SK-N-SH treated with all-trans-retinoic acid at 6 μM for 48 hours (cell line): ENCODE measurements around the gene SUPT4H1.

ENCODE experiments used
- CSDC2 ChIP-seq: fragments of 250-450 bp; sonication (Bioruptor Pico); IDR thresholded peaks from 2 replicates; pipeline ENCODE4 v1.5.0; 2020; ENCODE audit warnings: mild to moderate bottlenecking, moderate library complexity
- ESRRG ChIP-seq: fragments of 250-450 bp; sonication (Bioruptor Pico); IDR thresholded peaks from 2 replicates; pipeline ENCODE4 v1.6.1; 2021; ENCODE audit warnings: mild to moderate bottlenecking
- RARB ChIP-seq: fragments of 250-450 bp; sonication (Bioruptor Pico); IDR thresholded peaks from 2 replicates; pipeline ENCODE4 v1.8.0; 2021; ENCODE audit warnings: mild to moderate bottlenecking, moderate library complexity
- TOX ChIP-seq: fragments of 250-450 bp; sonication (Bioruptor Pico); IDR thresholded peaks from 2 replicates; pipeline ENCODE4 v1.8.0; 2021; ENCODE audit warnings: mild to moderate bottlenecking, moderate library complexity, borderline replicate concordance
- ZNF8 ChIP-seq: fragments of 450-650 bp; formaldehyde crosslinking; IDR thresholded peaks from 2 replicates; pipeline ENCODE4 v1.5.0; 2020; ENCODE audit warnings: mild to moderate bottlenecking, moderate library complexity
- TF ChIP-seq, protein P1 (sequence below): fragments of 250-450 bp; sonication (Bioruptor Pico); IDR thresholded peaks from 2 replicates; pipeline ENCODE4 v1.5.1; 2021; ENCODE audit warnings: mild to moderate bottlenecking, moderate library complexity

DNA sequence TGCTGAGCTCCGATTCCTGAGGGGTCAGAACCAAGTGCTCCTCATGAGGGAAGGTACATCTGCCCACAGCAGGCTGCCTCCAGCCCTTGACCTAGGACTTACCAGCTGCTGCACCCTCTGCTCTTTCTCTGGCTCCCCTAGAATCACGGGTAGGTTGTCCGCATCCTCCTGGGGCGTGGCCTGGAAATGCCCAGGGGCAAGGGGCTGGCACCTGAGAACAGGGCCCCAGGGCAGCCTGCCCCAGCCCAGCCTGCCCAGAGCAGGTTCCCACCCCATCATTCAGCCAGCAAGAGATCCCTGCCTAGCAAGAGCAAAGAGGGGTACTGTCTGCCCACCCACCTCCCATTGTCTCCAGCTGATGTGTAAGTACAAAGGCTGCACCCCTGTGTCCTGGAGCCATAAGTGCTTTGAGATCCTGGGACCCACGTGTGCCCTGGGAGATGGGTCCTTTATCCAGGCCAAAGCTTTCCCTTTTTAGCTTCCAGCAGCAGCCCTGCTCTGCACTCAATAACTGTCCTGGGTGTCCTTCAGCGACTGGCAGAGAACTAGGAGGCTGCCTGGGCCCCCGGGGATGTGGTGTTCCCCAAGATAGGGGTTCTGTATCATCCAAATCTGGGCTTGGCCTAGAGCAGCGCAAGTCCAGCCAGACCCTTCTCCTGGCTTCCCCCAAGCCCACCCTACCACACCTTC, 28.5 kb downstream of the SUPT4H1 start:
- TF ChIP-seq, protein P1, sequence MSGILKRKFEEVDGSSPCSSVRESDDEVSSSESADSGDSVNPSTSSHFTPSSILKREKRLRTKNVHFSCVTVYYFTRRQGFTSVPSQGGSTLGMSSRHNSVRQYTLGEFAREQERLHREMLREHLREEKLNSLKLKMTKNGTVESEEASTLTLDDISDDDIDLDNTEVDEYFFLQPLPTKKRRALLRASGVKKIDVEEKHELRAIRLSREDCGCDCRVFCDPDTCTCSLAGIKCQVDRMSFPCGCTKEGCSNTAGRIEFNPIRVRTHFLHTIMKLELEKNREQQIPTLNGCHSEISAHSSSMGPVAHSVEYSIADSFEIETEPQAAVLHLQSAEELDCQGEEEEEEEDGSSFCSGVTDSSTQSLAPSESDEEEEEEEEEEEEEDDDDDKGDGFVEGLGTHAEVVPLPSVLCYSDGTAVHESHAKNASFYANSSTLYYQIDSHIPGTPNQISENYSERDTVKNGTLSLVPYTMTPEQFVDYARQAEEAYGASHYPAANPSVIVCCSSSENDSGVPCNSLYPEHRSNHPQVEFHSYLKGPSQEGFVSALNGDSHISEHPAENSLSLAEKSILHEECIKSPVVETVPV (CRISPR knock-in tag) = no peak
- TF ChIP-seq CSDC2 (CRISPR knock-in tag) (no peak), ESRRG (no peak), ZNF8 (CRISPR knock-in tag) (no peak), RARB (CRISPR knock-in tag) (no peak), TOX (no peak)
